ENCODE results near the gene CROT. TPM values are rescaled to one million over a fixed set of nuclear protein-coding genes. Genes with fewer than 3 reads are reported as not detected.

Gene CROT
- total RNA-seq, 1 donor from 2014 or later, result 8.2 TPM

GRCh38 chr7:87380905-87381304 lies 35.4 kb downstream of the CROT start:
- H3K4me3 ChIP-seq (ENCODE audit: low read depth, low read length), result no peak overlapping the region
- TF ChIP-seq, protein P1, sequence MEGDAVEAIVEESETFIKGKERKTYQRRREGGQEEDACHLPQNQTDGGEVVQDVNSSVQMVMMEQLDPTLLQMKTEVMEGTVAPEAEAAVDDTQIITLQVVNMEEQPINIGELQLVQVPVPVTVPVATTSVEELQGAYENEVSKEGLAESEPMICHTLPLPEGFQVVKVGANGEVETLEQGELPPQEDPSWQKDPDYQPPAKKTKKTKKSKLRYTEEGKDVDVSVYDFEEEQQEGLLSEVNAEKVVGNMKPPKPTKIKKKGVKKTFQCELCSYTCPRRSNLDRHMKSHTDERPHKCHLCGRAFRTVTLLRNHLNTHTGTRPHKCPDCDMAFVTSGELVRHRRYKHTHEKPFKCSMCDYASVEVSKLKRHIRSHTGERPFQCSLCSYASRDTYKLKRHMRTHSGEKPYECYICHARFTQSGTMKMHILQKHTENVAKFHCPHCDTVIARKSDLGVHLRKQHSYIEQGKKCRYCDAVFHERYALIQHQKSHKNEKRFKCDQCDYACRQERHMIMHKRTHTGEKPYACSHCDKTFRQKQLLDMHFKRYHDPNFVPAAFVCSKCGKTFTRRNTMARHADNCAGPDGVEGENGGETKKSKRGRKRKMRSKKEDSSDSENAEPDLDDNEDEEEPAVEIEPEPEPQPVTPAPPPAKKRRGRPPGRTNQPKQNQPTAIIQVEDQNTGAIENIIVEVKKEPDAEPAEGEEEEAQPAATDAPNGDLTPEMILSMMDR (conservative IDR thresholded peaks at IDR 0.05; ENCODE audit: low read depth, low read length), result no peak
- no peak for DNase-seq (ENCODE audit: low read depth)

- TF ChIP-seq, protein P1 (conservative IDR thresholded peaks at IDR 0.05; ENCODE audit: low read depth, low read length), result no peak
- DNase-seq (ENCODE audit: low read depth), result no peak
- no peak overlapping the region for H3K4me3 ChIP-seq (ENCODE audit: low read depth, low read length)
These were observed 45.7 kb downstream of the CROT start for GRCh38 chr7:87391020-87391701.

- no peak for DNase-seq (ENCODE audit: low read depth)
- H3K4me3 ChIP-seq (ENCODE audit: low read depth, low read length), result no peak overlapping the region
- TF ChIP-seq, protein P1 (conservative IDR thresholded peaks at IDR 0.05; ENCODE audit: low read depth, low read length), result no peak
These were observed 50.1 kb downstream of the CROT start for GRCh38 chr7:87395442-87396020.

DNA sequence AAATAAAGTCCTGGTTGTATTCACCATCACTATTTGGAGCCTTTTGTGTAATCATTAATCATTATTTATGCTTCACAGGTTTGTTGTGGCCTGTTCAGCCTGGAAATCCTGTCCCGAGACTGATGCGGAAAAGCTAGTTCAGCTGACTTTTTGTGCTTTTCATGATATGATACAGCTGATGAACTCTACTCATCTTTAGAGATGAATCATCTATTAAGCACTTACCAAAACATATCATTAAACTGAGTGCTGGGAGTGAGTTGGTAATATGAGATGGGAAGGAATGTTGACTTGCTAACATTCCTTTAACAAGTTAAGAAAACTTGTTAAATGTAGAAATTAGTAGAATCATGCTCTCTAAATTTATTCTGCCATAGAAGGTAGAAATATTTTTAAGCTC lies 53.0 kb downstream of the CROT start:
- peak; percentile 92 for DNase-seq (ENCODE audit: low read depth)
- H3K4me3 ChIP-seq (ENCODE audit: low read depth, low read length), result no peak overlapping the region
- TF ChIP-seq, protein P1 (conservative IDR thresholded peaks at IDR 0.05; ENCODE audit: low read depth, low read length), result no peak

DNA sequence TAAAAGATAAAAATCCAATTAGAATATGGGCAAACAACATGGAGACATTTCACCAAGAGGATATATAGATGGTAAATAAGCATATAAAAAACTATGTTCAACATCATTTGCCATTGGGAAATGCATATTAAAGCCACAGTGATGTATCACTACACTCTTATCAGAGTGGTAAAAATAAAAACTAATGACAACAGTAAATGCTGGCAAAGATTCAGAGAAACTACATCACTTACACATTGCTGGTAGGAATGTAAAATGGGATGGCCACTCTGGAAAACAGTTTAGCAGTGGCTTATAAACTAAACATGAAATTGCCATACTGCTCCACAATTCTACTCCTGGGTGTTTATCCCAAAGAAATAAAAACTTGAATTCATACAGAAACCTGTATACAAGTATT lies 59.2 kb downstream of the CROT start:
- no peak overlapping the region for H3K4me3 ChIP-seq (ENCODE audit: low read depth, low read length)
- TF ChIP-seq, protein P1 (conservative IDR thresholded peaks at IDR 0.05; ENCODE audit: low read depth, low read length), result no peak
- DNase-seq (ENCODE audit: low read depth), result no peak

DNA sequence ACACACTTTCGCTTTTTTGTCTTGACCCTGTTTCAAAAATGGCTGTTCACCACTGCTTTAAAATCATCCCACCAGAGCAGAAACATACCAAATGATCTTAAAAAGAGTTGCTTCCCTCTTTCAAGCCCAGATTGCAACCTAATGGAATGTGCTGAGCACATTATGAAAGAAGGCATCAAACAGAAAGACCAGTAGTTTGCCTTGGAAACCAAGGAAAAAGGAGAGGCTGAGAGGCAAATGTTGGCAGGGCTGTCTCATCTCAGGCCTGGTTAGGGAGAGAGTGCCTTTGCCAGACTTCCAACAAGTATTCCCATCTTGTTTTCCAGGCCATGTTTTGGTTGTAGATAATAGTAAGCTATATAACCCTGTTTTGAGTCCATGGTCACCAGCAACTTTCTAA lies 65.7 kb downstream of the CROT start:
- TF ChIP-seq, protein P1 (conservative IDR thresholded peaks at IDR 0.05; ENCODE audit: low read depth, low read length), result no peak
- no peak for DNase-seq (ENCODE audit: low read depth)
- no peak overlapping the region for H3K4me3 ChIP-seq (ENCODE audit: low read depth, low read length)

GRCh38 chr7:87413029-87413428 lies 67.6 kb downstream of the CROT start:
- DNase-seq (ENCODE audit: low read depth), result no peak
- H3K4me3 ChIP-seq (ENCODE audit: low read depth, low read length), result no peak overlapping the region
- TF ChIP-seq, protein P1 (conservative IDR thresholded peaks at IDR 0.05; ENCODE audit: low read depth, low read length), result no peak
